GM19463 (cell line): ENCODE results near the gene SLC6A8.
"Not testable (repeated sequence)": the region's sequence is repeated elsewhere in the genome, so short reads cannot be mapped to it uniquely, and the experiment has no call there.

Experiments
- ATAC-seq: cut with Tn5 transposase; IDR thresholded peaks from one replicate; pipeline ENCODE4 v1.9.1; 2021; ENCODE audit warnings: mild to moderate bottlenecking, moderate library complexity; ENCODE audit not compliant: unreplicated experiment

Gene SLC6A8

GRCh38 chrX:153743468-153744209 is 55.9 kb downstream of the SLC6A8 start:
- not testable (repeated sequence) for ATAC-seq

GRCh38 chrX:153744210-153745066 is 56.7 kb downstream of the SLC6A8 start:
- no peak for ATAC-seq

- not testable (repeated sequence) for ATAC-seq
Observed at GRCh38 chrX:153745067-153745433, 57.3 kb downstream of the SLC6A8 start.
